GM21786 (cell line): Measurements from ENCODE around the gene SIGLEC9.

Experiments
- ATAC-seq: cut with Tn5 transposase; IDR thresholded peaks from one replicate; pipeline ENCODE4 v1.9.1; 2021; ENCODE audit not compliant: unreplicated experiment

The SIGLEC9 gene

DNA sequence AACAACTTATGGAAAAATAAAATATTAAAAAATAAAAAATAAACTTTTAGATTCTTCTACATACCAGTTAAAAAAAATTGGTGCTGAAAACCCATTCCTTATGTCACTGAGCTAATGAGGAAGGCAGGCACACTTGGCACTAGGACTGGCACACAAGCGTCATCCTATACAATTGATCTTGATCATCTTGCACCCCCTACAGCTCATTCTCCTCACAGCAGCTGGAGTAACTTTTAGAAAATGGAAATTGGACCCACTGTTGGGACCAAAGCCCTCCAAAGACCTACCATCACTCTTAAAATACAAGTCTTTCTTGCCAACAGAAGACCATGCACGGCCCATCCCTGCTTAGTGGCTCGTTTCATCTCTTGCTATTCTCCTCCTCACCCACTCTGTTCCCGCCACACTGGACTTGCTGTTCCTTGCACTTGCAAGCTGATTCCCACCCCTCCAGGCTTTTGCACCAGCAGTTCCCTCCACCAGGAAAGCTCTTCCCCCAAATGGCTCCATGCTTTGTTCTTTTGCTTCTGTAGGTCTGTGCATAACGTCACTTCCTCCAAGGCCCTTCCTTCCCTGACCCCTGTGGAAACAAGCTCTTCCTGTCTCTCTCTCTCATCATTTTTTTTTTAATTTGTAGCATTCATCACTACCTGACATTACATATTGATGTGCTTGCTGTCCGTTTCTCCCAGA, 28.1 kb upstream of the SIGLEC9 start:
- ATAC-seq: no peak

DNA sequence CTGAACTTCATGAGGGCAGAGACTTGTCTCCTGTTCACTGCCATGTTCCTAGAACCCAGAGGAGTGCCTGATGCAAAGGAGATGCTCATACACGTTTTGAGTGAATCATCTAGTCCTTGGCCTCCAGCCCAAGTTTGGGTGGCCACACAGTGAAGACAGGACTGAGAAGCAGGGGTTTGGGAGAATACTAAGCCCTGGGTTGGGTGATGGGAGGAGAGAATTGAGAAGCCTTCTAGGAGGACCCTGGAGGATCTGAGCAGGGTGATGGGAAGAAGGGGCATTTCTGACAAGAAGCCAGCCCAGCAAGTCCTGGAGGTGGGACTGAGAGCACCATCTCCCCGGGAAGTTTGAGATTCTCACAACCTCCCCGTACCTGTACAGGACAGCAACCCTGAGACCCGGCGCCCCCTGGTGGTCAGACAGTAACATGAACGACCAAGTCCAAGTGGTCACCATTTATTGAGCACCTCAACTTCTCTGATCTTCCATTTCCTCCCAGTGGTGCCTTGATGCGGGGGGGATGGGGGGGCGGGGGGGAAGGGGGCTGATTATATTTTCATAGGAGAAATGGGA, 27.5 kb upstream of the SIGLEC9 start:
- ATAC-seq: no peak

DNA sequence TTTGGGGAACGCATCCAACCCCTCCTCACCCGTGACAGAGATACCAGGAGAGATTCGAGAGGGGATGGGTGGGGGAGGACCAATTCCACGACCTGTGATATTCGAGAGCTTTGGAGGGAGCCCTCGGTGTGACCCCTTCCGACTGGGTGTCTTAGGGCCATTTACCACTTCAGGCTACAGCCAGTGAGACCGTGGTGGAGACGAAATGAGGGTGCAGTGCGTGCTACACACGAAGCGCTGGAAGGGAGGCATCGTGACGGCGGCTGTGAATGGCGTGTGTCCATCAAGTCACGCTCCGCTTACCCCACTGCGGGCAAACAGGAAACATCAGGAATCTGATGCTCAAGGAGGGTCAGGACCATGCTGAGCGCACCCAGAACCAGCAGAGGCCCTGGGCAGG, 26.9 kb upstream of the SIGLEC9 start:
- no peak for ATAC-seq

GRCh38 chr19:51098365-51099046, 26.2 kb upstream of the SIGLEC9 start:
- no peak for ATAC-seq

DNA sequence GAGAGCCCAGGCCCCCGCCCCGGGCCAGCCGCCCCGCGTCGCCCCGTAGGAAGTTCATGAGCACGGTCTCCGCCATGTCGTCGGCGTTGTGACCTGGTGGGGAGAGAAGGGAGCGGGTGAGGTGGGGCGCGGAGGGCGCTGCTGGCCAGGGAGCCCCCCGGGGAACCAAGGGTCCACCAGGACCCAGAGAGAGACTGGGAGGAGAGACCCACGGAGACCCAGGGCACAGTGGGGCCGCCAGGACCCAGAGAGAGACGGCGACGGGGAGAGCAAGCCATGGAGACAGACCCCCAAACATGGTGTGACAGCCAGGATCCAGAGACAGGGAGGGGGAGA, 25.7 kb upstream of the SIGLEC9 start:
- no peak for ATAC-seq

- ATAC-seq: no peak
Observed at GRCh38 chr19:51100601-51101000, 24.1 kb upstream of the SIGLEC9 start.

- no peak for ATAC-seq
Observed at GRCh38 chr19:51101171-51101865, 23.4 kb upstream of the SIGLEC9 start.

GRCh38 chr19:51102991-51103390, 21.7 kb upstream of the SIGLEC9 start:
- ATAC-seq: no peak

DNA sequence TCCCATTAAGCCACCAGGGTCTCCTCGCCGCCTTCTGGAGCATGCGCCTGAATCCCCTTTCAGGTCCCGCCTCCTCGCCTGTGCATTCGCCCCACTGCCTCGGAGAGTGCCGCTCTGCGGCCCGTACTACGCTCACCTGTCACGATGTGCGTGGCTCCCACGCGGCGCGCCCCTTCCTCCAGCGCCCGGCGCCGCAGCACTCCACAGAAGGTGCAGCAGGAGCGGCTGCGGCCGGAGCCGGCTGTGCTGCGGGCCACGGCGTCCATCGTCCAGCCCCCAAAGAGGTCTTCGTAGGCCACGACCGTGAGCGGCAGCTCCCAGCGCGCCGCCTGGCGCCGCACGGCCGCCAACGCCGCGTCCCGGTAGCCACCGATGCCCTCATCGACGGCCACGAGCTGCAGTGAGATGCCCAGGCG, 20.8 kb upstream of the SIGLEC9 start:
- no peak for ATAC-seq

DNA sequence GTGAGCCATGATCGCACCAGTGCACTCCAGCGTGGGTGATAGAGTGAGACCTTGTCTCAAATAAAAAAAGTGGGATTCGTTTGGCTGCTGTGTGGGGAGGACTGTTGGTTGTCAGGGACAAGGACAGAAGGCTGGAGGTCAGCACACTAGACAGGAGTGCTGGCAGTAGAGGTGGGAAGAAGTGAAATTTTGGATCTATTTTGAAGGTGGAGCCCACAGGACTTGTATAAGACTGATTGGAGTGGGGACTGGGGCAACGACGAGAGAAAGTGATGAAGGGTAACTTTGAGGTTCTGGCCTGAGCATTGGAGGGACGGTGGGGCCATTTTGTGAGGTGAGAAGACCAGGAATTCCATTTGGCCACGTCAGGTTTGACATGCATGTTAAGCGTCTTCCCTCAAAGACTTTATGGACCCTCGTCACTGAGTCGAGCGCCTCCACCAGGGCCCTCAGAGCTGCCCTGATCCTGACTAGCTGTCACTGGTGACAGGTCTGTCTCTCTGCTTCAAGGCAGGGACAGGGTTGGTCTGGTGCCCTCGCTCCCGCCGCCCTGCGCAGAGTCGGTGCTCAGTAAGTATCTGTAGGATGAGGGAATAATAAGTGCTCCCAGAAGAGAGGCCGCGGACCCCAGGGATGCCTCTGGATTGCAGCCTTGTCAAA, 17.2 kb upstream of the SIGLEC9 start:
- ATAC-seq: peak; percentile 3

- peak; percentile 96 for ATAC-seq
Observed at GRCh38 chr19:51108066-51108804, 16.5 kb upstream of the SIGLEC9 start, which contains the start of gene CTU1. Gene CTU1 (minus strand): TSS chr19:51108409. CDS start chr19:51104569, 3,840 bp downstream.

DNA sequence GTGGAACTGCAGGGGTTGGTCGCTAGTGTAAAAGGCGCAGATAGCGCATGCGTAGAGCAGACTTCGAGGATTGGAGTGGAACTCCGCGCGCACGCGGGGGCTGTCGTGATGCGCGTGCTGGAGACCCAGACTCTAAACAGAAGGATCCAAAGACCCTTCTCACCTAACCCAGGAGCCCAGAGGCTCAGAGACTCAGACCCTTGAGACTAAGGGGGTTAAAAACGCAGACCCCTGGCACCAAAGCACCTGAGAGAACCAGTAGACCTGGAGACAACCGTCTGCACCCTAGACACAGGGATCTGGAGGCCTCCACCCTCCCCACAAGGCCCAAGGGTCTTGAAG, 15.9 kb upstream of the SIGLEC9 start:
- ATAC-seq: no peak

DNA sequence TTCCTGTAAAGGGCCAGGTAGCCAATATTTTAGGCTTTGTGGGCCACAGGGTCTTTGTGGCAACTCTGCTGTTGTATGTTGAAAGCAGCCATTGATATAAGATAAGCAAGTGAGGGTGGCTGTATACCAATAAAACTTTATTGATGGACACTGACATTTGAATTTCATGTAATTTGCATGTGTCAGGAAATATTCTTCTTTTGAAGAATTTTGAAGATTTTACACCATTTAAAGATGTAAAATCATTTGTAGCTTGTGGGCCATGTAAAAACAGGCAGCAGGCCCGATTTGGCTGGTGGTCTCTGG, 14.1 kb upstream of the SIGLEC9 start:
- no peak for ATAC-seq

DNA sequence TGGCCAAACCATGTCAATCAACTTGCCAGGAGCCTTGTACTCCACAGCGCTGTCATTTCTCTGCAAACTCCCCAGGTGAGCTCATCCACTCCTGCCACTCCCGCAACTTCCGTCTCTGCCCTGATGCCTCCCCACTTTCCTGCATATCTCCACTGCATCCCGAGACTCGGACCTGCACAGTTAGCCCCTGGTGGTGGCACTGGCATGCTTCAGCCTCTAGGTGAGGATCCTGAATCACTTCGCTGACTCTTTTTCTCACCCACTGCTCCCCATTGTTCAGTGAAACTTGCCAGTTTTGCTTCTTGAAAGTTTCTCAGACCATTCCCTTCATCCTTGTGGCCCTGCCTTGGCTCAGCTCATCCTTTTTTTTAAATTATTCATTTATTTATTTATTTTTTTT, 13.1 kb upstream of the SIGLEC9 start:
- ATAC-seq: no peak

GRCh38 chr19:51114087-51114729, 10.5 kb upstream of the SIGLEC9 start:
- no peak for ATAC-seq

- ATAC-seq: no peak
Observed at GRCh38 chr19:51116736-51117286, 7.9 kb upstream of the SIGLEC9 start.

DNA sequence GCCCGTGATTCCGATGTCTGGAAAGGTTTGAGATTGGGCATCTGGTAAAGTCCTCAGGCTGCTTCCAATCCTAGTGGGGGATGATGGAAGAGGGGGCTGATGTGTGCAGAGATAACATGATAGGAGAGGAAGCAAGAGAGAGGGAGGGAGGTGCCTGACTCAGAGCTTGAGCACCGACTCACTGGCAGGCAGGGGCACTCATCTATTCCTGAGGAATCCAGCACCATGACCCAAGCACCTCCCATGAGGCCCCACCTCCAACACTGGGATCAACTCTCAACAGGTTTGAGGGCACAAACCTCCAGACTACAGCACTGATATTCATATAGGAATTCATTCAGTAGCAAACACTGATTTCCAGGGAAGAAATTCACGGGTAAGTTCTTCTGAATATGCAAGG, 5.6 kb upstream of the SIGLEC9 start:
- ATAC-seq: no peak

DNA sequence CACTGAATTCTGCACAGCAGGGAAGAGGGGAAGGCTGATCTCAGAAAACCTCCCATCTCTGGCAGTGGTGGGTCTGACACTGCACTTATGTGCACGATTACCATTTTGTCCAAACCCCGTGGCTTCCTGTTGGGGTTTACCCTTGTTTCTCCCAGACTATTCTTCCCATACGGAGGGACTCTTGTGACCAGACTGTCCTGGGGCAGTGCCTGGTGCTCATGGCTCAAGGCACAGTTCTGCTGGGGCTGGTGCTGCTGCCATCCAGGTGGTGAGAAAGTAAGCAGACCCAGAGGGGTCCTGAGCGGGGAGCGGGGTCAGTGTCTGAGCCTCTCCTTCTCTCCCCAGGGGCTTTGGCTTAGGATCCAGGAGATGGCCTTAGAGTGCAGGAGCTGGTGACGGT, 5.1 kb upstream of the SIGLEC9 start:
- no peak for ATAC-seq

DNA sequence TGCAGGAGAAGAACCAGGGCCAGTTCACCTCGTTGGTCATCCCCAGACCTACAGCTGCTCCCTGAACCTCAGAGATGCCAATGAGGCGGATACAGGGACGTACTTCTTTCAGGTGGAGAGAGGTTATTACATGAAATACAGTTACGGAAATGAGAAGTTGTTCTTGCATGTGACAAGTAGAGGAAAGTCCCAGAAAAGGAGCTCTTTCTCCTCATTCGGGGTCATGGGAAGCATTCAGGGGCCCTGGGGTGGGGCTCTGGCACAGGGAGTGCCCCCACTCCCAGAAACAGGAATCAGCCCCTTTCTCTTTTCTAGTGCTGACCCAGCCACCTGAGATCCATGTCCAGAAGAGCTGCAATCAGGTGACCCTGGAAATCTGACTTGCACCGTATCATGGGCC, 4.5 kb upstream of the SIGLEC9 start:
- no peak for ATAC-seq

DNA sequence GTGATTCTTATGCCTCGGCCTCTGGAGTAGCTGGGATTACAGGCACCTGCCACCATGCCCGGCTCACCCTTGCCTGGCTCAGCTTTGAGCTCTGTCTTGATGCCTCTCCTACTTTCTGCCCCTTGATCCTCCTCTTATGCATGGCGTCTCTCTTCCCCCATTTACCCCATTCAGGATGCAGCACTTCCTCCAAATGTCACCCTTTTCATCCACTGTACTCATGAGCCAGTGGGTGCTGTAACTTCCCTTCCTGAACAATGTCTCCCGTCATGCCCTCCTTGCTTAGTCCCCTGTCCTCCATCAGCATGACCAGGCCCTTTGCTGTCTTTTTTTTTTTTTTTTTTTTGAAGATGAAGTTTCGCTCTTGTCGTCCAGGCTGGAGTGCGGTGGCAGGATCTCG, 3.4 kb upstream of the SIGLEC9 start:
- no peak for ATAC-seq
